ENCODE measurements around the gene ZC2HC1C. TPM values are rescaled to one million over a fixed set of nuclear protein-coding genes. Genes with fewer than 3 reads are reported as not detected.

The ZC2HC1C gene
- polyA plus RNA-seq (0.23 to 0.68 TPM (median 0.32 TPM) in 3 replicates), polyA minus RNA-seq (1.0 to 1.1 TPM in 2 of 3 replicates, not detected in the other)
- polyA plus RNA-seq (2011; ENCODE audit: low read depth), result 0.24 TPM
- 0.38 and 0.47 TPM in 2 replicates for polyA plus RNA-seq (2011; cell fraction: cytosol; rRNA removed)
- 0.56 and 0.96 TPM in 2 replicates for polyA plus RNA-seq (2011; cell fraction: nucleus; rRNA removed)
- 0.32 and 0.57 TPM in 2 replicates for polyA plus RNA-seq (2012; ENCODE audit: low replicate concordance)
- not detected for polyA minus RNA-seq (2011; cell fraction: cytosol; rRNA and poly(A)+ RNA removed)
- polyA minus RNA-seq (2011; cell fraction: nucleus; rRNA and poly(A)+ RNA removed), result 0.32 TPM in 1 of 2 replicates, not detected in the other

- FAIRE-seq (no peak), DNase-seq (ENCODE audit: low read depth, low spot score) (no peak)
- peak within 1 kb of the TSS; percentile 99 for H3K4me2 ChIP-seq (ENCODE audit: control insufficient read depth, extremely low read depth, insufficient read depth, low read depth, low read length)
- peak within 1 kb of the TSS; percentile 84 for H2AFZ ChIP-seq (ENCODE audit: control insufficient read depth, low read length)
- TF ChIP-seq, protein P1, sequence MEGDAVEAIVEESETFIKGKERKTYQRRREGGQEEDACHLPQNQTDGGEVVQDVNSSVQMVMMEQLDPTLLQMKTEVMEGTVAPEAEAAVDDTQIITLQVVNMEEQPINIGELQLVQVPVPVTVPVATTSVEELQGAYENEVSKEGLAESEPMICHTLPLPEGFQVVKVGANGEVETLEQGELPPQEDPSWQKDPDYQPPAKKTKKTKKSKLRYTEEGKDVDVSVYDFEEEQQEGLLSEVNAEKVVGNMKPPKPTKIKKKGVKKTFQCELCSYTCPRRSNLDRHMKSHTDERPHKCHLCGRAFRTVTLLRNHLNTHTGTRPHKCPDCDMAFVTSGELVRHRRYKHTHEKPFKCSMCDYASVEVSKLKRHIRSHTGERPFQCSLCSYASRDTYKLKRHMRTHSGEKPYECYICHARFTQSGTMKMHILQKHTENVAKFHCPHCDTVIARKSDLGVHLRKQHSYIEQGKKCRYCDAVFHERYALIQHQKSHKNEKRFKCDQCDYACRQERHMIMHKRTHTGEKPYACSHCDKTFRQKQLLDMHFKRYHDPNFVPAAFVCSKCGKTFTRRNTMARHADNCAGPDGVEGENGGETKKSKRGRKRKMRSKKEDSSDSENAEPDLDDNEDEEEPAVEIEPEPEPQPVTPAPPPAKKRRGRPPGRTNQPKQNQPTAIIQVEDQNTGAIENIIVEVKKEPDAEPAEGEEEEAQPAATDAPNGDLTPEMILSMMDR (optimal IDR thresholded peaks at IDR 0.05 in 1 of 3, IDR thresholded peaks at IDR 0.05 in 1 of 3, conservative IDR thresholded peaks at IDR 0.05 in 1 of 3; ENCODE audit: extremely low read depth in 1 of 3, insufficient read depth in 2 of 3, low read length in 3 of 3), result no peak
- no peak for TF ChIP-seq EZH2 (IDR thresholded peaks at IDR 0.05; ENCODE audit: low read length)
- no peaks in the 10 kb centered on the region for H3K27me3 ChIP-seq (ENCODE audit: control insufficient read depth, extremely low read depth, insufficient read depth, low read length)
- H3K9ac ChIP-seq (ENCODE audit: control insufficient read depth, extremely low read depth, insufficient read depth, low read length), result peak within 1 kb of the TSS; percentile 81
- H3K27ac ChIP-seq (ENCODE audit: control insufficient read depth, insufficient read depth, low read length), result peak within 1 kb of the TSS; percentile 80
- H3K4me3 ChIP-seq (ENCODE audit: control insufficient read depth in 2 of 3, extremely low read depth in 1 of 3, insufficient read depth in 2 of 3, low read depth in 1 of 3, low read length in 3 of 3), result peak within 1 kb of the TSS; percentile 38 to 80 (median 59)
- H3K9me3 ChIP-seq (ENCODE audit: control insufficient read depth, low read depth, low read length), result no peaks in the 10 kb centered on the region
- H4K20me1 ChIP-seq (ENCODE audit: control insufficient read depth, extremely low read depth, insufficient read depth, low read length), result no peaks in the 10 kb centered on the region
- H3K4me1 ChIP-seq (ENCODE audit: control insufficient read depth, extremely low read depth, insufficient read depth, low read length), result peaks cover 22% of the 10 kb centered on the region
- H3K79me2 ChIP-seq (ENCODE audit: control insufficient read depth, insufficient read depth, low read length), result no peaks in the 10 kb centered on the region
- H3K36me3 ChIP-seq (ENCODE audit: control insufficient read depth in 2 of 2, extremely low read depth in 1 of 2, insufficient read depth in 2 of 2, low read length in 2 of 2), result no peaks in the 10 kb centered on the region
- no peaks in the 10 kb centered on the region for H3K9me1 ChIP-seq (ENCODE audit: control insufficient read depth, extremely low read depth, insufficient read depth, low read length)
- dilution Hi-C loops (cut with MboI; ENCODE audit: extremely low pct_ligation_motif_present, low sequenced_read_pairs), result no loop called here
Observed at GRCh38 chr14:75069121-75069810, at the start of gene ZC2HC1C. ZC2HC1C (plus strand) TSS chr14:75069641; CDS start chr14:75070574, 933 bp downstream.

DNA sequence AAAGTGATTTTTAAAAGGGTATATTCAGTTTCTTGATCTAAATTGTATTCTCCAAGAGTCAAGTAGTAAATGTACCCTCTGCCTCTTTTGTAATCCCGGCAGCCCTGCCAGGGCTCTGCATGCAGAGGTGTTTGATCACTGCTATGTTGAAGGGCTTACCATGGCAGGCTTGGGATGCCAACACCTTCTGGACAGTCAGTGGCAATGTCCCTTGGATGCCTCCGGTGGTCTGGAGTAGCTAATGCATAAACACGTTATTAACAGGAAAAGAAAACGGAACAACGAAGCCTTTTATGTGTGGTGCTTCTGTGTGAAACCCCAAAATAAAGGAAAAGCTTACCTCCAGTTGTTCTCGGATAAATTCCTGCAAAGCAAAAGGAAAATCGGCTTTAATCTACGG is 46.8 kb upstream of the ZC2HC1C start:
- Histone ChIP-seq H4K20me1 (ENCODE audit: control insufficient read depth, extremely low read depth, insufficient read depth, low read length) (no peaks in the 10 kb centered on the region), H3K4me3 (ENCODE audit: control insufficient read depth in 2 of 3, extremely low read depth in 1 of 3, insufficient read depth in 2 of 3, low read depth in 1 of 3, low read length in 3 of 3) (no peak overlapping the region), H3K9ac (ENCODE audit: control insufficient read depth, extremely low read depth, insufficient read depth, low read length) (no peak overlapping the region), H3K27me3 (ENCODE audit: control insufficient read depth, extremely low read depth, insufficient read depth, low read length) (no peaks in the 10 kb centered on the region), H3K79me2 (ENCODE audit: control insufficient read depth, insufficient read depth, low read length) (no peaks in the 10 kb centered on the region), H3K9me3 (ENCODE audit: control insufficient read depth, low read depth, low read length) (no peaks in the 10 kb centered on the region), H3K36me3 (ENCODE audit: control insufficient read depth in 2 of 2, extremely low read depth in 1 of 2, insufficient read depth in 2 of 2, low read length in 2 of 2) (peaks cover 17 to 18% of the 10 kb centered on the region in 2 experiments), H3K27ac (ENCODE audit: control insufficient read depth, insufficient read depth, low read length) (no peak overlapping the region), H3K9me1 (ENCODE audit: control insufficient read depth, extremely low read depth, insufficient read depth, low read length) (no peaks in the 10 kb centered on the region), H3K4me2 (ENCODE audit: control insufficient read depth, extremely low read depth, insufficient read depth, low read depth, low read length) (no peak overlapping the region), H2AFZ (ENCODE audit: control insufficient read depth, low read length) (no peak overlapping the region), H3K4me1 (ENCODE audit: control insufficient read depth, extremely low read depth, insufficient read depth, low read length) (no peaks in the 10 kb centered on the region)
- dilution Hi-C loops (cut with MboI; ENCODE audit: extremely low pct_ligation_motif_present, low sequenced_read_pairs), result no loop called here
- FAIRE-seq, result no peak
- TF ChIP-seq, protein P1 (optimal IDR thresholded peaks at IDR 0.05 in 1 of 3, IDR thresholded peaks at IDR 0.05 in 1 of 3, conservative IDR thresholded peaks at IDR 0.05 in 1 of 3; ENCODE audit: extremely low read depth in 1 of 3, insufficient read depth in 2 of 3, low read length in 3 of 3), result peak; percentile 42 to 60 (median 53)
- no peak for TF ChIP-seq EZH2 (IDR thresholded peaks at IDR 0.05; ENCODE audit: low read length)
- no peak for DNase-seq (ENCODE audit: low read depth, low spot score)
